GM21526 (cell line): ENCODE results near the gene ALDH1A1.

Experiments
- ATAC-seq: cut with Tn5 transposase; IDR thresholded peaks from one replicate; pipeline ENCODE4 v1.9.1; 2021; ENCODE audit warnings: moderate library complexity; ENCODE audit not compliant: unreplicated experiment, low FRiP score

The ALDH1A1 gene

DNA sequence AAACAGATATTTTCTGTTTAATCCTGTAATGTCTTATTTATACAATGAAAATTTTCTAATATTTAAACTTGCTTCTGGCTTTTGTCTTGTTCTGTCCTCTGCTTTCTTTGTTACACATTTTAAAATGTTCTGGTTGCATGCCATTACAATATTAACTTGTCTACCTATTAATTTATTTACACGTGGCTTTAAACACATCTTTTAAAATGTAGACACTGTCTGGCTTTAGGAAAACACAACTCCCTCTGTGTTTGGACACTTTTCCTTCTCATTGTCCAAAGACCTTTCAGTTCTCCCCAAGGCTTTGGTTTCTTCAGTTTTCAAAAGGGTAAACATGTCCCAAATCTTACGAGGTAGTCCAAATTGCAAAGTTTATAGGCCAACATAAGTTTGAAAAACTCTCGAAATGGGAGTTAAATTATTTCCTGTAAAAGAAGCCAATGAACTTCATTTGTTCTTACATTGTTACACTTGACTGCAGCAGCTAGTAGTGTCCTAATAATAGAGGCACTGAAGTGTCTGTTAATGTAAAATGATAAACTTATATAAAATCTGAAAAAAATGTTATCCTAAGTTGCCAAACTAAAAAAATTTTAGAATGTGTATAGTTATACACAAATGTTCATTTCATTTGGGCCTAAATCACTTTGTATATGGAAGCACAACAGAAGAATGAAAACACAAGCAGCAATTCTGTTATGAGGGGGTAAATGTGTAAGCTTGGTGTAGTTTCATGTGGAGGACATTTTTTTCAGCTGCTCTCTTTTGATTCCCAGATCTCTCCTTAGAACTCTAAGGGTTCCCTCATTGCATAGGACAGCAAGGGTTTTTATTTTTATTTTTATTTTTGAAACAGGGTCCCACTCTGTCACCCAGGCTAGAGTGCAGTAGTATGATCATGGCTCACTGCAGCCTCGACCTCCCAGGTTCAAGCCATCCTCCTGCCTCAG lies 53.8 kb downstream of the ALDH1A1 start:
- ATAC-seq: no peak

DNA sequence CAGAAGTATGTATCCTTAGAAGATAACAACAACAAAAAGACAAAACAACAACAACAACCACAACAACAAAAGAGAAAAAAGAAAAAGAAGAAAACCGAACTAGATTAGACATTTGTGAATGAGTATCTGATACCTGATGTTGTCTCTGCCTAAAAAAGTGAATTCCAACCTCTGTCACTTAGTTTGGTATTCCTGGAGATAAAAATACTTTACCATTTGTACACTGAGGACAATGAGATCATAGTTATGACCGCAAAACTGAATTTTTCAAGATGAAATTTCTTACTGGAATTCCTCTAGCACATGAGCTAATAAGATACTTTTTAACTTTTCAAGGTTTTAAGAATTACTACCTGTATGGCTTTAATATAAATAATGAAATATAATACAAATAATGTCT lies 54.5 kb downstream of the ALDH1A1 start:
- ATAC-seq: no peak

DNA sequence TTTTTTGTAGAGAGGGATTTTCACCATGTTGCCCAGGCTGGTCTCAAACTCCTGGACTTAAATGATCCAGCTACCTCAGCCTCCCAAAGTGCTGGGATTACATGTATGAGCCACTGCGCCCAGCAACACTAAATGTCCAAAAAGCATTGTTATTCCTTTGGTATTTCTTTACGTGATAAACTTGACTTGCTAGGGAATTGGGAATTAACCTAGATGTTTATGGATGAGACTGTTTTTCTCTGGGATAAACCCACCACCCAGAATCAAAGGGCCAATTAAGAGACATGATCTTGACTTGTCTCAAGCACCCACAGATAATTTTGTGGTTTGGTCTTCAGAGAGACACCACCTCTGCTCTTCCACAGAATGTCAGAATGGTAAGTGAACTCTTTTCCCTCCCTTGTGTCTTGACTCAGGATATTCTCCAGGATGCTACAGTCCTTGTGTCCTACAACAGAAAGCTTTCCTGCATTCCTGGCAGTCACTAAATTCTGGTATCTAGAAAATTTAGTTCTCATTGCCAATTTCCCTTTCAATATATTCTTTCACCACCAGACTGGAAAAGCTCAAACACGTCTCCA lies 55.7 kb downstream of the ALDH1A1 start:
- ATAC-seq: no peak

DNA sequence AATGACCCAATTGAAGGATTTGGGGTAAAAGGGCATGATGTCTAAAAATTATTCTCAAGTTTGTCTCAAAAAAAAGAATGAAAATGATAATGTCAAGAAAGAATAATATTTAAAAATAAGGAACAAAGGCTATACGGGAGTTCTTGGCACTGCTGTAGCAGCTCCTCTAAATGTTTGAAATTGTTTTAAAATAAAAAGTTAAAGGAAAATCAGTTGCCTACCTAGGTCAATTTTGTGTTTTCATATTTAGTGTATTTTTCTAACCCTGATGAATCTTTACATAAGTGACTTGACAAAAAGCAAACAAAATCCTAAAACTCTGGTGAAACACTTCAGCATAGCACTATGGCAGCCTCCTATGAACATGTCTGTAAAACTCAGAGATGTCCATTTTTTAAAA lies 56.4 kb downstream of the ALDH1A1 start:
- ATAC-seq: no peak

DNA sequence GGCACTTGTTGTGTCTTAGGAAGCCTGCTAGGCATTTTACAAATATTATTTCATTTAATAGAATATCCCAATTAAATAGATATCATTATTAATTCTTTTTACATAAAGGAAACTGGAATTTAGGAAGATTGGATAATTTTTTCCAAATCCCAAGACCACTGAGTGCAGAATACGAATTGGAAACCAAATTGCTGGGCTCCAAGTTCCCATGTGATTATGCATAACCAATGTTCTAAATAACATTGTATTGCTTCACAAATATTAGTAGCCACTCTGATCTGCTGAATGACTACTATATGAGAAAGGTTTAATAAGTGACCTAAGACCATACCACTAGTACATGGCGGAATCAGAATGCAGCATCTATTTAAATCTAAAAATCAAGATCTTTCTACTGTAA lies 57.7 kb downstream of the ALDH1A1 start:
- ATAC-seq: no peak

DNA sequence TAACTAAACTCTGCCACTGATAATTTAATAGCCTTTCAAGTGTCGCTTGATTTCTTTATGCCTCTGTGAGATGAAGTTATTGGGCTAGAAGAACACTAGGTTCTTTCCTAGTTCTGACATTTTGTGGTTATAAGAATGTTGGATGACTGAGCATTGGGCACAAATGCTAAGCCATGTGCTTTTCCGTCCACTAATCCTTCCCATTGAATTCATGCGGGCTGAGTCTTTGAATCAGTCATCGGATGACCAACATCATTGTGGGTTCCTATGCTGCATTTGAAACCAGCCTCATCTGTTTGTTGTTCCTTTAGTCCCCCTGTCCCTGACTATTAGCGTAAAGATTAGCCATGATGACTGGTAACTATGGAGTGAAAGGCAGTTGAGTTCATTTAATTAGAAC lies 58.5 kb downstream of the ALDH1A1 start:
- no peak for ATAC-seq

DNA sequence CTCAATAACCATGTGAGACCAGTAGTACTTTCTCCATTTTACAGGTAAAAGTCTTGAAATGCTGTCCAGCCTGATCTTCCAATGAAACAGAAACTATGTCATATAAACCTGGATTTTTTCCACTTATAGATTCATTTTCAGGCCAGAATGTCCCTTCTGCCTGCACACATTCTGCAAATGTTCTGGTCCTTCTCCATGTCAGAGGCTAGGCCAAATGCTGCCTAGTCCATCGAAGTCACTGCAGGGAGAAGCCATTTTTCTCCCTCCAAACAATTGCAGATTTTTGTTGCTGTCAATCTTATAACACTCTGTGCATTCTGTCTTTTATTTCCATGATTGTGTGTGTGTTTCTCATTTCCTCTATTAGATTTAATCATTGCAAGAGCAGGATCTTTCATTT lies 59.4 kb downstream of the ALDH1A1 start:
- ATAC-seq: no peak

DNA sequence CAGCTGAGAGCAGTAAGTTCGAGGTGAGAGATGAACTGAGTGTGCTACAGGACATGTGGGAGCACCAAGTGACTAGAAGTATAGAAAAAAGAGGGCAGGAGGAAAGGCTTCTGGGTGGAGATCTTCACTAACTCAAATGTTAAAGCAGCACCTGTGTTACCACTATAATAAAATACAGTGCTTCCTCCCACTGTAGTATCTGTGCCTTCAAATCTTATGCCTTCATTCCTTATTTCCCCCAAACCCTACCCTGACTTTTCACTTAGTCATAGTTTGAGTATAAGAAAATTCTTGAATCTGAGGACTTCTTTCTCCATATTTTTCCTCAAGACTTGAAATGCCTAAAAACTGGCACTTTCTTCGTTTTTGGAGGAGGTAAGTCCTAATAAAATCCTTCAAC lies 61.8 kb downstream of the ALDH1A1 start:
- no peak for ATAC-seq

DNA sequence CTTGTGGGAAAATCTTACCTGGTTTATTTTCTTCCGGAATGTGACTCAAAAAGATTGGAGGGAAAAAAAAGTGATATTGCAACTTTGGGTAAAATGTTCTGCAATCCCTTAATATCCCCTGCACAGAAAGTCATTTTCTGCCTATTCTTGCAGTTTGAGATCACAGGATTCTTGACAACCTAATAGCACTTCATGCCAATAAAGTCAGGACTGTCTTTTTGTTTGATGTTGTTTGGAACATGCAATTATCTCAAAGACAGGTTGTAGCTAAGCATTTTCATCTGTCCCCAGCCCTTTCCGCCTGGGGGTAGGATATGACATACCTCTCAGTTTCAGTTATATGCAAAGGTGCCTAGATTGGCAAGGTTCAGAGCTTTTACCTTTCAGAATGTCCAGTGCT lies 63.9 kb downstream of the ALDH1A1 start:
- no peak for ATAC-seq

DNA sequence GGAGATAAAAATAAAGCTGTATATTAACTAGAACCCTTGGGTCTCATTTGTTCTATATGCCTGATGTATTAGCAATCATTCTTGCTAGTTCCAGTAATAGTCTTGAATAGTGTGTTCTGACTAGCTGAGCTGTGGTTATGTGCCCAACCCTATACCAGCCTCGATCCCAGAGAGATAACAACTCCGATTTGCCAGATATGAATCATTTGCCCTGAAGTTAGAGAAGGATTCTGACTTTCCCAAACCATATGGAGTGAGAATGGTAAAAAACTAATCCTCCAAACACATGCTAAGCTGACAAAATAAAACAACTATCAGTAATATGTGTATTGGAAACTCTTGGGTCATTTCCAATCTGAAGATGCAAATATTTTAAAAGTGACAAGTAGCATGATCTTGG lies 64.8 kb downstream of the ALDH1A1 start:
- ATAC-seq: no peak

DNA sequence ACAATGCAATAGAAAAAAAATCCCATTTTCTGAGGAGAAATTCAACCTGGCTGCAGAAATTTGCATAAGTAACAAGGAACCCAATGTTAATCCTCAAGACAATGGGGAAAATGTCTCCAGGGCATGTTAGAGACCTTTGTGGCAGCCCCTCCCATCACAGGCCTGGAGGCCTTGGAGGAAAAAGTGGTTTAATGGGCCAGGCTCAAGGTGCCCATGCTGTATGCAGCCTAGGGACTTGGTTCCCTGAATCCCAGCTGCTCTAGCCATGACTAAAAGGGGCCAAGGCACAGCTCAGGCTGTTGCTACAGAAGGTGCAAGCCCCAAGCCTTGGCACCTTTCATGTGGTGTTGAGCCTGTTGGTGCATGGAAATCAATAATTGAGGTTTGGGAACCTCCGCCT lies 66.5 kb downstream of the ALDH1A1 start:
- no peak for ATAC-seq

DNA sequence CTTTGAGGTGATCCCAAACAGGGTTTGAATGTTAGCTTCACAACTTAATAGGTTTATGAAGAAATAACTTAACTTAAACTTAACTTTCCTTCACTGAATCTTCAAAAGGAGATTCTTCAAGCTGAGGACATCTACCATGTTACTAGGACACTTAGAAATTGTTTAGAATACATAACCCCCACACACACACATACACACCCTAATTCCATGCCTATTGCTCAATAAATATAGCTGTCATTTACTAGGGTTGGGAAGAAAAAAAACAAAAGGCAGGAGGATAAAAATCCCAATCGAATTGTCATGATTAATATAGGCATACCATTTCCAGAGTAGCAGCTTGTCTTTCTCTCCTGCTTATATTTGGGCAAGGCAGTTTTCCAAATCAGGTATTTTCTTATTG lies 68.3 kb downstream of the ALDH1A1 start:
- no peak for ATAC-seq

DNA sequence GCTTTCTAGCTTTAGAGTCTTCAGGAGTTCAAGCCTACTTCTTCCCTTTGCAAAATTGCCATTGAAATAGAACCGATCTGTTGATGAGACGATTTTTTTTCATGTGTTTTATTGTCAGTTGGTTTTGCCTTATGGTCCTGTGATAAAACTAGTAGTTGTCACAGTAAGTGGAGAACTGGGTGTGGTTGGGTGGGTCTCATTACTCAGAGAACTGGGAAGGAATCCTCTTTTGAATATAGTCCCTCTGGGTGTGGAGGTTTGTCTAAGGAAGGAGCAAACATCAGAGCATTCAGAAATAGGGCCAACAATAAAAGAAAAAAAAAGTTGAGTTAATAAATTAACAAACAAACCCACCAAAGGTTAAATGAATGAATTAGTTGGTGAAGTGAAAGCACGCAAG lies 69.0 kb downstream of the ALDH1A1 start:
- no peak for ATAC-seq

DNA sequence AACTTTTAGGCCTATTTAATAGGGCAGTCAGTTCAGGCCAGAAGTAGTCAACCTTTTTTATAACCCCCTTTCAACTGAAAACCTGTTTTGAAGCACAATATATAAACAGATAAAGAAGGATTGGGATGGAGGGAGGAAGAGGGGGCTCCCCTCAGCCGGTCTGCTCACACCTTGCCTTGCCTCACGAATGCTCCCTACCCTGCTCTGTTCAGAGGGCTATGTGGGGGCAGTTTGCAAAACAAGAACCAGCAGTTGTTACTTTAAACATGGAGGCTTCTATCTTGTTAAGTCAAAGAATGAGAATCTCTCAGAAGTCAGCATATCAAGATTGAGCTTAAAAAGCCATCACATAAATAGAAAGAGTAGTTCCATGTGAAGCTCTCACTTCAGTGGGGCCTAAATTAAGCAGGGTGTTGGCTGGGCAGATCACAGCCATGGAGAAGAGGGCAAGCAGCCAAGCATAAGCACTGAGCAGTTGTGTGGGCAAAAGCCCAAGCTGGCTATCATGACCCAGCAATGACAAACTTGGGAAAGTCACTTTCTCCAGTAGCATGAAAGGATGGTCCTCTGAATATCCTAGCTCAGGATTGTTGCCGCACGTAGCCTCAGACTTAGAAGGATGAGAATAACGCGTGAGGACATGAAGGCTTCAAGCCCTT lies 70.6 kb downstream of the ALDH1A1 start:
- no peak for ATAC-seq

DNA sequence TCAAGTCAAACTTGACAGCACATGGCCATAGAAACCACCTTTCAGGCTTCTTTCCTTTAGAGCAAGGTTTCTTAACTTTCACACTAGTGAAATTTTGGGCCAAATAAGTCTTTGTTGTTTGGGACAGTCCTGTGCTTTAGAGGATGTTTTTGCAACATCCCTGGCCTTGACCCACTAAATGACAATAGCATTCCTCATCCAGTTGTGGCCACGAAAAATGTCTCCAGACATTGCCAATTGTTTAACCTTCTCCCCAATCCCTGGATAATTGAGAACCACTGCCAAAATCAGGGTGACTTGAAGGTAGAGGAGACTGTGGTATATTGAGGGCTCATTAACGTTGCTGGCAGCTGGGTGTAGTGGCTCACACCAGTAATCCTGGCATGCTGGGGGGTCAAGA lies 72.0 kb downstream of the ALDH1A1 start:
- no peak for ATAC-seq

DNA sequence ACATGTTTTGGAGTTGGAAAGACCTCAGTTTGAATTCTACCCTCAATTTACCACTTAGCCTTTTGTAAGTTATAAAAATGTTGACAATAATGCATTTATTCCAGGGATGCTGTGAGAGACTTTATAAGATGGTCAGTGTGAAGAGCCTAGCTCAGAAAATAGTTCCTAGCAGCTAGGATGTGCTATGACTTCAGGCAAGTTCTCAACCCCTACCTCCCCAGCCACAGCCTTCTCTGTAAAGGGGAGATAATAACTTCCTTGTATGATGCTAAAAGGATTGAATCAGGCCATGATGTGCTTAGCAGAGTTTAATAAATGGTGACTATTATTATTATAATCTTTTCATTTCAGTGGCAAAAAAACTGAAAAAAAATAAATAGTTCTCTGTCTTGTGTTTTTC lies 77.6 kb downstream of the ALDH1A1 start:
- no peak for ATAC-seq

DNA sequence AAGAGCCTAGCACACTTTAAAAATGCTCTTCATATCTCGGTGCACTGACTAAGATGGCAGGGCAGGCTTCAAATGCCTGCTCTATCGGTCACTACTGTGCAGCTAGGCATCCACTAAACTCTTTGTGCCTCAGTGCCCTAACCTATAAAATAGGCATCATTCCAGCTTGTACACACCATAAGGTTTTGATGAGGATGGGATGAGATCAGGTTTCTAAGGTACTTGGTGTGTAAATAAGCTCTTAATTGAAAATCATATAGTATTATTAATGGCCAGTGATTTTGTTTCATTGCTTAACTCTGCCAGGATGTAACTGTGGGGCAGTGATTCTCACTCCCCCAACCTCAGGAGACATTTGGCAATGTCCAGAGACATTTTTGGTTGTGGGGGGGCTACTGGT lies 78.5 kb downstream of the ALDH1A1 start:
- no peak for ATAC-seq

DNA sequence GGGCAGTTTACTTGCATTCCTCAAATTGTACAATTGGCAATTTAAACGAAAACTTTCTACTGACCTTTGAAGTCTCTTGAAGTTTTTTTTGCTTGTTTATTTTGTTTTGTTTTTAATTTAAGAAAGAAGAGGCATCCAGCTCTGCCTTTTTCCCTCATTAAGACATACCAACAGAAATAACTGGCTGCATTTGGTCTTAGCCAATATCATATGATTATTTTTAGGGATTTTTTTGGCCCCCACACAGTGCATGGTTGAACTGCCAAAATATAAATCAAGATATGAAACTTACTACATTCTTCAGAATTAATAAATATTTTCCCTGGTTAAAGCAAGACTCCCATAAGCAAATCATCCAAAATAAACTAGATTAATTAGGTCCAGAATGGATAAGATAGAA lies 79.4 kb downstream of the ALDH1A1 start:
- no peak for ATAC-seq

DNA sequence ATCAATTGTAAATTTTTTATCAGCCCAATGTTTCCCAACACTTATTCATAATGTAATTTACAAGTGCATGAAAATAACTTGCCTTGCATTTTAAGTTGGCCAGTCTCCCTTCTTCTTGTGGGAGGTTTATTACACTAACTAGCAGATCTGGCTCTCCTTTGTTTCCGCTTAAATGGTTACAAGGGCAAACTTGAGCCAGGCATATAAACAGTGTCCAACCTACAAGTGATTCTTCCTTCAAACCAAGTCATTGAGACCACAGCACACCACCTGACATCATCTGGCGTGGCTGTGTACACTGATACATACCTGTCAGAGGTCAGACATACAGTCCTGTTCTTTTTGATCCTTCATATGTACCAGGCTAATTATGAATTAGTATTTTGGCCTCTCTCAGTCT lies 80.1 kb downstream of the ALDH1A1 start:
- no peak for ATAC-seq

DNA sequence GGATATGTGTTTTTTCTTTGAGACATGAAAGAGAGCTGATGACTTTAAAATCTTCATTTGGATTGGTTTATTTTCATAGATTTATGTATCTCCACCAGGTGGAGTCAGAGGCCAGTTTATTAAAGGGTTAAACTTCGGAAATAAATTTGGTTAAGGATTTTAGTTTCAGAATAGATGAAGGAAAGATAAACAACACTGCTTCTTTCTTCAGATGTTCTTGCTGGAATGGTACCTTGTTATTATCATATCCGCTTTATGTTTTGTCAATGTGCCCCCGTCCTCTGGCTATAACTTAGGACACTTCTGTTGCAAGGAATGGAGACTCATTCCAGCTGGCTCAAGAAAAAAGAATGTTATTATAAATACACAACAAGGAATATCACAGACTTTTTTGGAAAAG lies 81.2 kb downstream of the ALDH1A1 start:
- ATAC-seq: no peak

DNA sequence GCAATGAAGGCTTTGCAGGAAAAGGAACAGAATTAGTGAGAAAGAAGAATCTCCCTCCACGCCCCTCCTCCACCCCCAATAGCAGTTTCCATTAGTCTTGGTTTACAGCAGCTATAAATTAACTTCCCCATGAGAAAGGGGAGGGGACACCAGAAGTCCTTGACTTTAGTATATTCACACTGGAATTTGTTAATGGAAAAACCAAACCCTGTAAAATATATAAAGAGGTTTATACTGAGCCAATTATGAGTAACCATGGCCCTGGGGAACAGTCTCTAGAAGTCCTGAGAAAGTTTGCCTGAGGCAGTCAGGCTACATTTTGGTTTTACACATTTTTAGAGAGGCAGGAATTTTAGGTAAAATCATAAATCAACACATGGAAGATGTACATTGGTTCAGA lies 88.5 kb downstream of the ALDH1A1 start:
- ATAC-seq: no peak
